ENCODE results near the gene DNAH5. TPM values are rescaled to one million over a fixed set of nuclear protein-coding genes. Genes with fewer than 3 reads are reported as not detected.

DNAH5 gene
- total RNA-seq, 1 donor from 2014 or later: 5.5 TPM

GRCh38 chr5:13941468-13941867, 3.0 kb downstream of the DNAH5 start:
- DNase-seq: no peak

GRCh38 chr5:13939638-13940037, 4.8 kb downstream of the DNAH5 start:
- DNase-seq: no peak

GRCh38 chr5:13934921-13935320, 9.6 kb downstream of the DNAH5 start:
- no peak for DNase-seq

- no peak for DNase-seq
Observed at GRCh38 chr5:13934125-13934524, 10.4 kb downstream of the DNAH5 start.

- DNase-seq: no peak
Observed at GRCh38 chr5:13932561-13932960, 11.9 kb downstream of the DNAH5 start.

- no peak for DNase-seq
Observed at GRCh38 chr5:13932011-13932410, 12.5 kb downstream of the DNAH5 start.

- DNase-seq: no peak
Observed at GRCh38 chr5:13930541-13931171, 13.8 kb downstream of the DNAH5 start.

- no peak for DNase-seq
Observed at GRCh38 chr5:13926731-13927130, 17.8 kb downstream of the DNAH5 start.

GRCh38 chr5:13921578-13921977, 22.9 kb downstream of the DNAH5 start:
- no peak for DNase-seq

- no peak for DNase-seq
Observed at GRCh38 chr5:13919786-13920185, 24.7 kb downstream of the DNAH5 start.

- DNase-seq: no peak
Observed at GRCh38 chr5:13919087-13919486, 25.4 kb downstream of the DNAH5 start.

GRCh38 chr5:13917061-13917460, 27.4 kb downstream of the DNAH5 start:
- no peak for DNase-seq

- no peak for DNase-seq
Observed at GRCh38 chr5:13913962-13914361, 30.5 kb downstream of the DNAH5 start.

GRCh38 chr5:13910637-13911288, 33.7 kb downstream of the DNAH5 start:
- DNase-seq: no peak

GRCh38 chr5:13910201-13910600, 34.3 kb downstream of the DNAH5 start:
- DNase-seq: no peak

- DNase-seq: no peak
Observed at GRCh38 chr5:13909271-13909670, 35.2 kb downstream of the DNAH5 start.

- DNase-seq: no peak
Observed at GRCh38 chr5:13898569-13898968, 45.9 kb downstream of the DNAH5 start.

GRCh38 chr5:13878357-13878756, 66.1 kb downstream of the DNAH5 start:
- DNase-seq: no peak

- no peak for DNase-seq
Observed at GRCh38 chr5:13866792-13867191, 77.7 kb downstream of the DNAH5 start.

GRCh38 chr5:13865312-13865711, 79.2 kb downstream of the DNAH5 start:
- no peak for DNase-seq

- DNase-seq: no peak
Observed at GRCh38 chr5:13860146-13860545, 84.3 kb downstream of the DNAH5 start.

GRCh38 chr5:13859270-13860065, 85.0 kb downstream of the DNAH5 start:
- no peak for DNase-seq

GRCh38 chr5:13843175-13843846, 101.2 kb downstream of the DNAH5 start:
- DNase-seq: no peak
